K562 (cell line): ENCODE data around the gene TNKS2.

Source experiments
- DNMT1 ChIP-seq: fragments of 450-650 bp; IDR thresholded peaks from 2 replicates; pipeline ENCODE4 v1.6.1; 2016; ENCODE audit warnings: antibody characterized with exemption, mild to moderate bottlenecking
- DPF2 ChIP-seq: fragments of 450-650 bp; IDR thresholded peaks from 2 replicates; pipeline ENCODE4 v1.6.1; 2016
- MAFF ChIP-seq: IDR thresholded peaks from 2 replicates; pipeline ENCODE4 v1.6.1; 2012; ENCODE audit warnings: low read length, improper control_type of control experiment
- MEF2A ChIP-seq: IDR thresholded peaks from 2 replicates; pipeline ENCODE4 v1.6.1; 2011; ENCODE audit warnings: low read depth, mild to moderate bottlenecking, low read length, moderate library complexity; ENCODE audit not compliant: control insufficient read depth
- MTA1 ChIP-seq: fragments of 450-650 bp; IDR thresholded peaks from 2 replicates; pipeline ENCODE4 v1.6.1; 2017; ENCODE audit warnings: borderline replicate concordance
- MTA3 ChIP-seq: fragments of 450-650 bp; formaldehyde crosslinking; IDR thresholded peaks from 2 replicates; pipeline ENCODE4 v1.6.1; 2017; ENCODE audit warnings: mild to moderate bottlenecking, borderline replicate concordance
- NFATC3 ChIP-seq: fragments of 450-650 bp; IDR thresholded peaks from 2 replicates; pipeline ENCODE4 v1.6.1; 2017; ENCODE audit warnings: mild to moderate bottlenecking
- PHF8 ChIP-seq: fragments of 200-600 bp; sonication (generic); IDR thresholded peaks from 2 replicates; pipeline ENCODE4 v1.6.1; 2012; ENCODE audit warnings: mixed run types, mild to moderate bottlenecking, inconsistent platforms, low read length, moderate library complexity, borderline replicate concordance
- POLR2AphosphoS2 ChIP-seq: IDR thresholded peaks from 2 replicates; pipeline ENCODE4 v1.6.1; 2012; ENCODE audit warnings: low read length, improper control_type of control experiment
- POLR2AphosphoS5 ChIP-seq: IDR thresholded peaks from 2 replicates; pipeline ENCODE4 v1.6.1; 2011; ENCODE audit warnings: mild to moderate bottlenecking, low read depth, low read length, moderate library complexity; ENCODE audit not compliant: control insufficient read depth, insufficient read depth
- ZBTB11 ChIP-seq, 3 experiments: fragments of 200-800 bp in 1 of 3; fragments of 250-450 bp in 1 of 3; fragments of 450-650 bp in 1 of 3; sonication (Bioruptor Pico) in 1 of 3; sonication (Bioruptor generic) in 1 of 3; formaldehyde crosslinking in 1 of 3; IDR thresholded peaks; 2 replicates each; pipeline versions ENCODE4 v1.6.1 to v1.8.0; 2016 to 2022; ENCODE audit warnings: mild to moderate bottlenecking in 2 of 3, missing genetic modification characterization in 2 of 3, missing compliant biosample characterization in 1 of 3, moderate library complexity in 1 of 3
- ZSCAN29 ChIP-seq: fragments of 450-650 bp; IDR thresholded peaks from 2 replicates; pipeline ENCODE4 v1.6.1; 2017

DNA sequence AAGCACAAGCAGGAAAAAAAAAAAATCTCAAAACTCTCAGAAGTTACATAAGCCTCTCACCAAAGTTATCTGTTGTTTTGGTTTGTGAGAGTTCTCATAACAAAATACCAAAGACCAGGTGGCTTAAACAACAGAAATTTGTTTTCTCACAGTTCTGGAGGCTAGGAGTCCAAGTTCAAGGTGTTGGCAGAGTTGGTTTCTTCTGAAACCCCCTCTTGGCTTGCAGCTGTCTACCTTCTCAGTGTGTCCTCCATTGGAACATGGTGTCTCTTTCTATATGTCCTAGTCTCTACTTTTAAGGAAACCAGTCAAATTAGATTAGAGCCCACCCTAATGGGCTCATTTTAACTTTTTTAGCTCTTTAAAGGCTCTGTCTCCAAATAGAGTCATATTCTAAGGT is 44.9 kb downstream of the TNKS2 start:
- TF ChIP-seq MTA3 (no peak), ZBTB11 (CRISPR knock-in tag; IDR thresholded peaks at IDR 0.05) (no peak), POLR2AphosphoS2 (no peak), DPF2 (no peak), MAFF (no peak), ZSCAN29 (no peak), NFATC3 (no peak), POLR2AphosphoS5 (no peak), DNMT1 (no peak), MTA1 (no peak), MEF2A (no peak), PHF8 (no peak)
